ENCODE data around the gene ADAMTSL5. TPM values are rescaled to one million over a fixed set of nuclear protein-coding genes. Genes with fewer than 3 reads are reported as not detected.

The ADAMTSL5 gene
- total and polyA plus RNA-seq, 9 of the 15 experiments (the other 6 are each of a cell fraction or from before 2014, with no cell fraction given), result 1.0 to 11.6 (median 4.1) TPM

GRCh38 chr19:1482361-1483130, 30.3 kb downstream of the ADAMTSL5 start:
- H3K4me2 ChIP-seq (ENCODE audit: insufficient read depth, low read length), result no peak overlapping the region
- H3K9ac ChIP-seq (ENCODE audit: insufficient read depth in 1 of 2, low read depth in 2 of 2, low read length in 2 of 2), result peak overlapping the region in 1 of 2 experiments; percentile 10; a peak in 1 of 4 replicates
- H3K36me3 ChIP-seq (ENCODE audit: control insufficient read depth, insufficient read depth, low read length), result peaks cover under 1% of the 10 kb centered on the region; the same call in 1 of the 3 replicates
- POLR2A ChIA-PET, result interaction anchor here (1.0 kb wide), 1 partner anchor 8 kb away, joined by 4 read pairs; the partner anchor contains the start of gene REEP6
- in situ Hi-C loops (cut with MboI), result no loop called here
- CTCF ChIA-PET (ENCODE audit: low intra/inter-chr PET ratio), result no interaction called here
- FAIRE-seq (no peak), DNase-seq (ENCODE audit: extremely low read depth in 1 of 4, low spot score in 3 of 4) (peak in 3 of 4 experiments; percentile 52 to 59 (median 57)), ATAC-seq (no peak)
- H3K27ac ChIP-seq (ENCODE audit: extremely low read depth, low read depth, low read length), result no peak overlapping the region
- no peak overlapping the region for H3K4me3 ChIP-seq
- H3K27me3 ChIP-seq (ENCODE audit: control insufficient read depth in 2 of 2, insufficient read depth in 2 of 2, low read length in 2 of 2), result no peaks in the 10 kb centered on the region
- H3K9me3 ChIP-seq (replicated peaks; ENCODE audit: control insufficient read depth, insufficient read depth, low read depth, low read length), result no peaks in the 10 kb centered on the region
- intact Hi-C loops (cut with micrococcal nuclease), result no loop called here
- BruUV-seq (replicated peaks), result no TSS peak
- H3K4me1 ChIP-seq (replicated peaks in 1 of 2; ENCODE audit: control insufficient read depth in 2 of 2, insufficient read depth in 2 of 2, low read length in 2 of 2), result peaks cover 2 to 63% of the 10 kb centered on the region in 2 experiments; a peak in 3 of 5 replicates
- 67% methylated on average over 25 of the region's 37 CpGs for WGBS (ENCODE audit: insufficient coverage, low coverage, missing lambda C conversion rate)
- peaks cover 15% of the 10 kb centered on the region for H3K79me2 ChIP-seq (ENCODE audit: control insufficient read depth, insufficient read depth, low read length)
- H4K20me1 ChIP-seq (replicated peaks; ENCODE audit: control insufficient read depth, insufficient read depth, low read length), result no peaks in the 10 kb centered on the region
- H3K9me1 ChIP-seq (ENCODE audit: control insufficient read depth, insufficient read depth, low read length), result no peaks in the 10 kb centered on the region
- H2AFZ ChIP-seq (ENCODE audit: low read depth, low read length), result no peak overlapping the region
- TF ChIP-seq LARP7 (IDR thresholded peaks at IDR 0.05) (no peak), KLF10 (CRISPR knock-in tag; IDR thresholded peaks at IDR 0.05) (no peak), HDAC2 (IDR thresholded peaks at IDR 0.05) (0 out of 2 replicates have a peak, but pooled peaks have one; percentile 53), ZBTB7A (IDR thresholded peaks at IDR 0.05; ENCODE audit: borderline replicate concordance, control insufficient read depth, low read depth, low read length) (peak; percentile 34; the same call in 1 of the 2 replicates), JUN (IDR thresholded peaks at IDR 0.05; ENCODE audit: borderline replicate concordance, low read depth, low read length) (no peak), JUN (CRISPR knock-in tag; IDR thresholded peaks at IDR 0.05; ENCODE audit: borderline replicate concordance) (no peak), RBBP5 (IDR thresholded peaks at IDR 0.05; ENCODE audit: borderline replicate concordance, insufficient read depth, low read length, poor library complexity, severe bottlenecking) (no peak), NCOR1 (IDR thresholded peaks at IDR 0.05) (no peak), ZBTB33 (CRISPR knock-in tag; IDR thresholded peaks at IDR 0.05) (peak; percentile 100), E2F3 (CRISPR knock-in tag; IDR thresholded peaks at IDR 0.05) (no peak), TBL1XR1 (IDR thresholded peaks at IDR 0.05; ENCODE audit: low read length in 2 of 2) (no peak), MAFG (tag; conservative IDR thresholded peaks at IDR 0.05) (no peak), PKNOX1 (IDR thresholded peaks at IDR 0.05) (peak; percentile 11; the same call in 1 of the 2 replicates), ZNF778 (CRISPR knock-in tag; IDR thresholded peaks at IDR 0.05) (no peak), USF2 (CRISPR knock-in tag; IDR thresholded peaks at IDR 0.05) (no peak), GTF2E2 (tag; IDR thresholded peaks at IDR 0.05) (no peak)
- TF ChIP-seq, protein P1, sequence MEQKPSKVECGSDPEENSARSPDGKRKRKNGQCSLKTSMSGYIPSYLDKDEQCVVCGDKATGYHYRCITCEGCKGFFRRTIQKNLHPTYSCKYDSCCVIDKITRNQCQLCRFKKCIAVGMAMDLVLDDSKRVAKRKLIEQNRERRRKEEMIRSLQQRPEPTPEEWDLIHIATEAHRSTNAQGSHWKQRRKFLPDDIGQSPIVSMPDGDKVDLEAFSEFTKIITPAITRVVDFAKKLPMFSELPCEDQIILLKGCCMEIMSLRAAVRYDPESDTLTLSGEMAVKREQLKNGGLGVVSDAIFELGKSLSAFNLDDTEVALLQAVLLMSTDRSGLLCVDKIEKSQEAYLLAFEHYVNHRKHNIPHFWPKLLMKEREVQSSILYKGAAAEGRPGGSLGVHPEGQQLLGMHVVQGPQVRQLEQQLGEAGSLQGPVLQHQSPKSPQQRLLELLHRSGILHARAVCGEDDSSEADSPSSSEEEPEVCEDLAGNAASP (IDR thresholded peaks at IDR 0.05), result no peak
